Measurements from ENCODE around the gene TEAD1.

TEAD1 gene

GRCh38 chr11:12801976-12802375, 127.8 kb downstream of the TEAD1 start:
- no peak overlapping the region for H3K4me2 ChIP-seq
- no peak overlapping the region for H3K4me3 ChIP-seq
- no peak overlapping the region for H3K27ac ChIP-seq
- TF ChIP-seq Cebpa-rat (IDR thresholded peaks at IDR 0.05), result no peak
- no peaks in the 10 kb centered on the region for H3K4me1 ChIP-seq
- no peaks in the 10 kb centered on the region for H4K20me1 ChIP-seq
- H3K36me3 ChIP-seq, result no peaks in the 10 kb centered on the region
- H3K9ac ChIP-seq, result no peak overlapping the region
- no peaks in the 10 kb centered on the region for H3K27me3 ChIP-seq
- no peaks in the 10 kb centered on the region for H3K9me3 ChIP-seq (replicated peaks in 1 of 11)

- no peak overlapping the region for H3K4me2 ChIP-seq
- no peak overlapping the region for H3K27ac ChIP-seq
- no peaks in the 10 kb centered on the region for H3K27me3 ChIP-seq
- peak in 4 of 11 experiments; percentile 20 to 67 (median 55); a peak in 5 of 22 replicates for TF ChIP-seq Cebpa-rat (IDR thresholded peaks at IDR 0.05)
- H3K9me3 ChIP-seq (replicated peaks in 1 of 11), result no peaks in the 10 kb centered on the region
- H3K4me3 ChIP-seq, result no peak overlapping the region
- H4K20me1 ChIP-seq, result no peaks in the 10 kb centered on the region
- H3K4me1 ChIP-seq, result no peaks in the 10 kb centered on the region
- no peaks in the 10 kb centered on the region for H3K36me3 ChIP-seq
- no peak overlapping the region for H3K9ac ChIP-seq
Measured at GRCh38 chr11:12802418-12803085, 128.3 kb downstream of the TEAD1 start.

GRCh38 chr11:12803086-12803826, 129.0 kb downstream of the TEAD1 start:
- no peaks in the 10 kb centered on the region for H3K36me3 ChIP-seq
- H3K27me3 ChIP-seq, result no peaks in the 10 kb centered on the region
- H3K9ac ChIP-seq, result no peak overlapping the region
- no peaks in the 10 kb centered on the region for H3K4me1 ChIP-seq
- no peaks in the 10 kb centered on the region for H3K9me3 ChIP-seq (replicated peaks in 1 of 11)
- H3K4me3 ChIP-seq, result no peak overlapping the region
- no peak overlapping the region for H3K4me2 ChIP-seq
- H4K20me1 ChIP-seq, result no peaks in the 10 kb centered on the region
- no peak overlapping the region for H3K27ac ChIP-seq
- TF ChIP-seq Cebpa-rat (IDR thresholded peaks at IDR 0.05), result no peak

- H3K4me3 ChIP-seq, result no peak overlapping the region
- no peaks in the 10 kb centered on the region for H3K9me3 ChIP-seq (replicated peaks in 1 of 11)
- no peak overlapping the region for H3K27ac ChIP-seq
- no peaks in the 10 kb centered on the region for H3K36me3 ChIP-seq
- H3K4me1 ChIP-seq, result peaks cover 0 to 3% (median 0%) of the 10 kb centered on the region in 10 experiments; a peak in 1 of 20 replicates
- no peak for TF ChIP-seq Cebpa-rat (IDR thresholded peaks at IDR 0.05)
- no peak overlapping the region for H3K4me2 ChIP-seq
- no peaks in the 10 kb centered on the region for H3K27me3 ChIP-seq
- no peak overlapping the region for H3K9ac ChIP-seq
- no peaks in the 10 kb centered on the region for H4K20me1 ChIP-seq
Measured at GRCh38 chr11:12806113-12806512, 131.9 kb downstream of the TEAD1 start.

GRCh38 chr11:12807621-12808020, 133.4 kb downstream of the TEAD1 start:
- no peak overlapping the region for H3K4me2 ChIP-seq
- H3K9ac ChIP-seq, result no peak overlapping the region
- H4K20me1 ChIP-seq, result no peaks in the 10 kb centered on the region
- H3K4me1 ChIP-seq, result peaks cover 0 to 3% (median 0%) of the 10 kb centered on the region in 10 experiments; a peak in 1 of 20 replicates
- no peak overlapping the region for H3K27ac ChIP-seq
- H3K36me3 ChIP-seq, result no peaks in the 10 kb centered on the region
- H3K4me3 ChIP-seq, result no peak overlapping the region
- no peaks in the 10 kb centered on the region for H3K27me3 ChIP-seq
- no peak for TF ChIP-seq Cebpa-rat (IDR thresholded peaks at IDR 0.05)
- H3K9me3 ChIP-seq (replicated peaks in 1 of 11), result no peaks in the 10 kb centered on the region

- Histone ChIP-seq H4K20me1 (no peaks in the 10 kb centered on the region), H3K36me3 (no peaks in the 10 kb centered on the region), H3K4me1 (peaks cover 0 to 3% (median 0%) of the 10 kb centered on the region in 10 experiments; a peak in 1 of 20 replicates), H3K9ac (no peak overlapping the region), H3K4me2 (no peak overlapping the region), H3K9me3 (replicated peaks in 1 of 11) (no peaks in the 10 kb centered on the region), H3K4me3 (no peak overlapping the region), H3K27me3 (no peaks in the 10 kb centered on the region), H3K27ac (no peak overlapping the region)
- TF ChIP-seq Cebpa-rat (IDR thresholded peaks at IDR 0.05), result no peak
Measured at GRCh38 chr11:12808519-12808918, 134.3 kb downstream of the TEAD1 start.

GRCh38 chr11:12809364-12809763, 135.1 kb downstream of the TEAD1 start:
- H3K4me2 ChIP-seq, result no peak overlapping the region
- no peak overlapping the region for H3K27ac ChIP-seq
- no peaks in the 10 kb centered on the region for H3K9me3 ChIP-seq (replicated peaks in 1 of 11)
- no peaks in the 10 kb centered on the region for H4K20me1 ChIP-seq
- no peak for TF ChIP-seq Cebpa-rat (IDR thresholded peaks at IDR 0.05)
- no peak overlapping the region for H3K9ac ChIP-seq
- no peaks in the 10 kb centered on the region for H3K36me3 ChIP-seq
- H3K27me3 ChIP-seq, result no peaks in the 10 kb centered on the region
- H3K4me3 ChIP-seq, result no peak overlapping the region
- H3K4me1 ChIP-seq, result peaks cover 0 to 8% (median 5%) of the 10 kb centered on the region in 10 experiments; a peak in 11 of 20 replicates

- Histone ChIP-seq H3K27ac (no peak overlapping the region), H3K4me2 (no peak overlapping the region), H3K9me3 (replicated peaks in 1 of 11) (no peaks in the 10 kb centered on the region), H4K20me1 (no peaks in the 10 kb centered on the region), H3K4me1 (peaks cover 0 to 15% (median 11%) of the 10 kb centered on the region in 10 experiments; a peak in 15 of 20 replicates), H3K4me3 (no peak overlapping the region), H3K9ac (no peak overlapping the region), H3K36me3 (no peaks in the 10 kb centered on the region), H3K27me3 (no peaks in the 10 kb centered on the region)
- TF ChIP-seq Cebpa-rat (IDR thresholded peaks at IDR 0.05), result no peak
Measured at GRCh38 chr11:12809864-12810567, 135.8 kb downstream of the TEAD1 start.

GRCh38 chr11:12810568-12810894, 136.3 kb downstream of the TEAD1 start:
- H3K9ac ChIP-seq, result no peak overlapping the region
- no peak for TF ChIP-seq Cebpa-rat (IDR thresholded peaks at IDR 0.05)
- H3K27me3 ChIP-seq, result peaks cover 0 to 3% (median 0%) of the 10 kb centered on the region in 11 experiments; a peak in 2 of 22 replicates
- no peaks in the 10 kb centered on the region for H4K20me1 ChIP-seq
- no peaks in the 10 kb centered on the region for H3K36me3 ChIP-seq
- peaks cover 0 to 20% (median 16%) of the 10 kb centered on the region in 10 experiments; a peak in 15 of 20 replicates for H3K4me1 ChIP-seq
- no peaks in the 10 kb centered on the region for H3K9me3 ChIP-seq (replicated peaks in 1 of 11)
- H3K27ac ChIP-seq, result no peak overlapping the region
- no peak overlapping the region for H3K4me2 ChIP-seq
- no peak overlapping the region for H3K4me3 ChIP-seq
